Trophoblast cell (in vitro differentiated cells and primary cell): ENCODE measurements around the gene SSPN.

Source experiments
- DNase-seq, 2 donors: peaks; one replicate each; pipeline ENCODE4 v3.0.0-alpha.2; 2016
- H2AFZ ChIP-seq: 2 replicates; pipeline ENCODE4 v1.6.1; 2013; ENCODE audit warnings: low read length, moderate library complexity, mild to moderate bottlenecking; ENCODE audit not compliant: insufficient read depth, poor library complexity
- H2AK5ac ChIP-seq: 2 replicates; pipeline ENCODE4 v1.6.1; 2013; ENCODE audit warnings: mild to moderate bottlenecking, low read length
- H2BK120ac ChIP-seq: 2 replicates; pipeline ENCODE4 v1.6.1; 2013; ENCODE audit warnings: low read length, mild to moderate bottlenecking, moderate library complexity; ENCODE audit not compliant: insufficient read depth, poor library complexity
- H2BK12ac ChIP-seq: 2 replicates; pipeline ENCODE4 v1.6.1; 2013; ENCODE audit warnings: mild to moderate bottlenecking, low read length, moderate library complexity
- H2BK5ac ChIP-seq: 2 replicates; pipeline ENCODE4 v1.6.1; 2013; ENCODE audit warnings: low read length, low read depth, moderate library complexity, mild to moderate bottlenecking; ENCODE audit not compliant: poor library complexity
- H3K14ac ChIP-seq: 2 replicates; pipeline ENCODE4 v1.6.1; 2013; ENCODE audit warnings: mild to moderate bottlenecking, low read length
- H3K18ac ChIP-seq: 2 replicates; pipeline ENCODE4 v1.6.1; 2013; ENCODE audit warnings: mild to moderate bottlenecking, low read length
- H3K23ac ChIP-seq: 2 replicates; pipeline ENCODE4 v1.6.1; 2013; ENCODE audit warnings: low read length
- H3K27ac ChIP-seq: 2 replicates; pipeline ENCODE4 v1.5.1; 2013; ENCODE audit warnings: low read depth, mild to moderate bottlenecking, inconsistent platforms, low read length, moderate library complexity
- H3K27me3 ChIP-seq: 2 replicates; pipeline ENCODE4 v1.6.1; 2013; ENCODE audit warnings: inconsistent platforms, mild to moderate bottlenecking, low read length, moderate library complexity; ENCODE audit not compliant: insufficient read depth
- H3K36me3 ChIP-seq, 2 experiments: 1 replicate in 1 of 2; 2 replicates in 1 of 2; pipeline ENCODE4 v1.6.1; 2013; ENCODE audit warnings: low read length in 2 of 2, mild to moderate bottlenecking in 2 of 2, moderate library complexity in 1 of 2; ENCODE audit not compliant: insufficient read depth in 2 of 2, control insufficient read depth in 1 of 2
- H3K4ac ChIP-seq: 2 replicates; pipeline ENCODE4 v1.6.1; 2013; ENCODE audit warnings: low read depth, mild to moderate bottlenecking, low read length, moderate library complexity
- H3K4me1 ChIP-seq, 2 experiments: 1 replicate in 1 of 2; 2 replicates in 1 of 2; pipeline ENCODE4 v1.6.1; 2013; ENCODE audit warnings: low read length in 2 of 2, mild to moderate bottlenecking in 2 of 2, moderate library complexity in 1 of 2; ENCODE audit not compliant: insufficient read depth in 2 of 2, control insufficient read depth in 1 of 2
- H3K4me2 ChIP-seq: 2 replicates; pipeline ENCODE4 v1.6.1; 2013; ENCODE audit warnings: inconsistent platforms, mild to moderate bottlenecking, low read length, moderate library complexity
- H3K4me3 ChIP-seq: 2 replicates; pipeline ENCODE4 v1.5.1; 2013; ENCODE audit warnings: mild to moderate bottlenecking, low read depth, low read length, inconsistent platforms
- H3K79me1 ChIP-seq: one replicate; pipeline ENCODE4 v1.6.1; 2013; ENCODE audit warnings: low read length
- H3K79me2 ChIP-seq: 2 replicates; pipeline ENCODE4 v1.6.1; 2013; ENCODE audit warnings: low read length, mild to moderate bottlenecking; ENCODE audit not compliant: control insufficient read depth, insufficient read depth, poor library complexity
- H3K9ac ChIP-seq: 2 replicates; pipeline ENCODE4 v1.6.1; 2013; ENCODE audit warnings: mild to moderate bottlenecking, low read length
- H3K9me3 ChIP-seq: 2 replicates; pipeline ENCODE4 v1.6.1; 2013; ENCODE audit warnings: low read depth, mild to moderate bottlenecking, control low read depth, inconsistent platforms, low read length; ENCODE audit not compliant: insufficient read depth
- H4K12ac ChIP-seq: 2 replicates; pipeline ENCODE4 v1.6.1; 2013; ENCODE audit warnings: low read depth, mild to moderate bottlenecking, low read length, moderate library complexity
- H4K8ac ChIP-seq: 2 replicates; pipeline ENCODE4 v1.6.1; 2013; ENCODE audit warnings: low read depth, mild to moderate bottlenecking, low read length, moderate library complexity
- H4K91ac ChIP-seq: one replicate; pipeline ENCODE4 v1.6.1; 2013; ENCODE audit warnings: low read depth, mild to moderate bottlenecking, low read length, moderate library complexity
- WGBS: extraction: QIAGEN DNeasy Blood & Tissue Kit; methylation state at CpG from one replicate; pipeline ENCODE4 v1.1.7; 2013; ENCODE audit warnings: missing lambda C conversion rate; ENCODE audit not compliant: insufficient read length, insufficient coverage; ENCODE audit errors: extremely low coverage; 5-methylcytosine and 5-hydroxymethylcytosine counted together

The SSPN gene

GRCh38 chr12:26198742-26199141, 3.4 kb downstream of the SSPN start:
- no peak overlapping the region for H3K27ac ChIP-seq
- H2AFZ ChIP-seq, result no peak overlapping the region
- no peak overlapping the region for H2BK5ac ChIP-seq
- no peak overlapping the region for H3K23ac ChIP-seq
- H2BK12ac ChIP-seq, result no peak overlapping the region
- DNase-seq, result no peak
- peaks cover 2% of the 10 kb centered on the region for H3K79me1 ChIP-seq
- H2AK5ac ChIP-seq, result no peak overlapping the region
- peaks cover 1% of the 10 kb centered on the region for H3K9me3 ChIP-seq
- no peak overlapping the region for H3K18ac ChIP-seq
- H4K91ac ChIP-seq, result no peak overlapping the region
- no CpG with 5 or more reads among the region's 4 CpGs for WGBS
- no peak overlapping the region for H4K12ac ChIP-seq
- H3K27me3 ChIP-seq, result peaks cover 3% of the 10 kb centered on the region
- no peak overlapping the region for H2BK120ac ChIP-seq
- H3K36me3 ChIP-seq, result no peaks in the 10 kb centered on the region
- H3K79me2 ChIP-seq, result peaks cover 4% of the 10 kb centered on the region
- H3K4ac ChIP-seq, result no peak overlapping the region
- H4K8ac ChIP-seq, result no peak overlapping the region
- no peak overlapping the region for H3K4me2 ChIP-seq
- H3K14ac ChIP-seq, result no peak overlapping the region
- H3K4me1 ChIP-seq, result peaks cover 0 to 4% of the 10 kb centered on the region in 2 experiments
- H3K9ac ChIP-seq, result no peak overlapping the region
- no peak overlapping the region for H3K4me3 ChIP-seq

- Histone ChIP-seq H3K27ac (no peak overlapping the region), H3K36me3 (no peaks in the 10 kb centered on the region), H2AFZ (no peak overlapping the region), H3K9me3 (no peaks in the 10 kb centered on the region), H4K12ac (no peak overlapping the region), H3K9ac (no peak overlapping the region), H2BK5ac (no peak overlapping the region), H3K4me3 (no peak overlapping the region), H2BK12ac (no peak overlapping the region), H3K23ac (no peak overlapping the region), H3K4ac (no peak overlapping the region), H3K18ac (no peak overlapping the region), H3K27me3 (no peaks in the 10 kb centered on the region), H3K79me2 (no peaks in the 10 kb centered on the region), H2BK120ac (no peak overlapping the region), H4K8ac (no peak overlapping the region), H4K91ac (no peak overlapping the region), H3K4me1 (no peaks in the 10 kb centered on the region), H3K79me1 (no peaks in the 10 kb centered on the region), H3K4me2 (no peak overlapping the region), H3K14ac (no peak overlapping the region), H2AK5ac (no peak overlapping the region)
- WGBS, result no CpG with 5 or more reads among the region's 4 CpGs
- DNase-seq, result no peak
Observed at GRCh38 chr12:26203167-26203780, 7.9 kb downstream of the SSPN start.

- H4K91ac ChIP-seq, result no peak overlapping the region
- H3K9me3 ChIP-seq, result no peaks in the 10 kb centered on the region
- no peak overlapping the region for H3K18ac ChIP-seq
- no peak overlapping the region for H3K14ac ChIP-seq
- H2AK5ac ChIP-seq, result no peak overlapping the region
- no peaks in the 10 kb centered on the region for H3K79me1 ChIP-seq
- no peak overlapping the region for H2AFZ ChIP-seq
- no peak overlapping the region for H2BK5ac ChIP-seq
- H3K27me3 ChIP-seq, result no peaks in the 10 kb centered on the region
- H4K12ac ChIP-seq, result no peak overlapping the region
- H2BK120ac ChIP-seq, result no peak overlapping the region
- H4K8ac ChIP-seq, result no peak overlapping the region
- H3K4me3 ChIP-seq, result no peak overlapping the region
- no peaks in the 10 kb centered on the region for H3K79me2 ChIP-seq
- no peak overlapping the region for H3K4ac ChIP-seq
- no peak overlapping the region for H3K23ac ChIP-seq
- no peaks in the 10 kb centered on the region for H3K36me3 ChIP-seq
- DNase-seq, result no peak
- WGBS, result no CpG with 5 or more reads among the region's 9 CpGs
- no peaks in the 10 kb centered on the region for H3K4me1 ChIP-seq
- no peak overlapping the region for H3K9ac ChIP-seq
- H3K27ac ChIP-seq, result no peak overlapping the region
- H3K4me2 ChIP-seq, result no peak overlapping the region
- no peak overlapping the region for H2BK12ac ChIP-seq
Observed at GRCh38 chr12:26204612-26205289, 9.4 kb downstream of the SSPN start.

GRCh38 chr12:26205298-26205697, 9.9 kb downstream of the SSPN start:
- no peak overlapping the region for H2BK120ac ChIP-seq

More at GRCh38 chr12:26205298-26205697, 9.9 kb downstream of the SSPN start:
- no peaks in the 10 kb centered on the region for H3K36me3 ChIP-seq
- no peak overlapping the region for H2AFZ ChIP-seq
- no CpG with 5 or more reads among the region's 2 CpGs for WGBS
- no peak overlapping the region for H2AK5ac ChIP-seq
- no peak overlapping the region for H4K8ac ChIP-seq
- H3K18ac ChIP-seq, result no peak overlapping the region
- no peaks in the 10 kb centered on the region for H3K79me2 ChIP-seq
- no peak overlapping the region for H3K23ac ChIP-seq
- no peak overlapping the region for H3K4ac ChIP-seq
- no peak overlapping the region for H3K4me2 ChIP-seq
- H3K4me3 ChIP-seq, result no peak overlapping the region
- H3K79me1 ChIP-seq, result no peaks in the 10 kb centered on the region
- H2BK5ac ChIP-seq, result no peak overlapping the region
- no peak overlapping the region for H4K12ac ChIP-seq
- H4K91ac ChIP-seq, result no peak overlapping the region
- no peaks in the 10 kb centered on the region for H3K27me3 ChIP-seq
- no peak overlapping the region for H3K27ac ChIP-seq
- no peaks in the 10 kb centered on the region for H3K4me1 ChIP-seq
- DNase-seq, result no peak
- no peak overlapping the region for H3K14ac ChIP-seq
- no peak overlapping the region for H3K9ac ChIP-seq
- H2BK12ac ChIP-seq, result no peak overlapping the region
- H3K9me3 ChIP-seq, result no peaks in the 10 kb centered on the region
